Kidney (tissue), 14 donors: ENCODE data around the gene SLCO4A1. TPM values are rescaled to one million over a fixed set of nuclear protein-coding genes. Genes with fewer than 3 reads are reported as not detected.

Experiments
- DNase-seq, 5 donors: peaks; one replicate each; pipeline ENCODE4 v3.0.0-alpha.2; 2013 to 2020
- FAIRE-seq: peaks from 2 replicates; lab custom pipeline; 2012; peaks lifted over from hg19 to GRCh38; lab: Jason Lieb, UNC
- H3K27ac ChIP-seq, 2 donors: one replicate each; pipeline ENCODE4 v1.7.0; 2013; ENCODE audit warnings: low read depth in 2 of 2, low read length in 2 of 2, inconsistent platforms in 1 of 2
- H3K27me3 ChIP-seq: one replicate; pipeline ENCODE4 v1.7.1; 2013; ENCODE audit warnings: low read length, inconsistent platforms; ENCODE audit not compliant: control insufficient read depth, insufficient read depth
- H3K36me3 ChIP-seq, 3 donors: one replicate each; pipeline versions ENCODE4 v1.7.0 to v1.7.1; 2013; ENCODE audit warnings: low read length in 3 of 3, control low read depth in 1 of 3, inconsistent platforms in 1 of 3; ENCODE audit not compliant: insufficient read depth in 3 of 3, control insufficient read depth in 2 of 3
- H3K4me1 ChIP-seq, 3 donors: one replicate each; pipeline versions ENCODE4 v1.7.0 to v1.7.1; 2013; ENCODE audit warnings: low read length in 3 of 3, inconsistent platforms in 1 of 3, low read depth in 1 of 3; ENCODE audit not compliant: control insufficient read depth in 2 of 3, insufficient read depth in 2 of 3
- H3K4me3 ChIP-seq, 3 donors: one replicate each; pipeline versions ENCODE4 v1.7.0 to v1.8.1; 2013; ENCODE audit warnings: low read length in 3 of 3, control low read depth in 1 of 3, inconsistent platforms in 1 of 3
- H3K9ac ChIP-seq, 3 donors: one replicate each; pipeline versions ENCODE4 v1.7.0 to v1.7.1; 2013; ENCODE audit warnings: low read length in 3 of 3, control low read depth in 1 of 3, inconsistent platforms in 1 of 3
- H3K9me3 ChIP-seq, 3 donors: one replicate each; pipeline versions ENCODE4 v1.7.0 to v1.7.1; 2013; ENCODE audit warnings: low read length in 3 of 3, control low read depth in 1 of 3, inconsistent platforms in 1 of 3; ENCODE audit not compliant: control insufficient read depth in 2 of 3, insufficient read depth in 1 of 3
- intact Hi-C: fragments of 100-400 bp; cut with DNase I; formaldehyde crosslinking; loops from one replicate; pipeline ENCODE4 v1.11.1; 2022
- polyA plus RNA-seq: library from polyadenylated mRNA; stranded (reverse); fragments of 350-450 nt; fragmentation: Illumina TruSeq; extraction: RNeasy Lipid Tissue Mini Kit (QIAGEN cat#74804); gene quantifications from one replicate; pipeline ENCODE4 v1.2.3, GENCODE V29; 2014; ENCODE audit warnings: low read depth, low replicate concordance; ENCODE audit not compliant: insufficient read depth
- total RNA-seq: library from RNA; stranded (reverse); fragmentation: NEBNext Ultra II Directional; extraction: Animal tissue kit (Norgen Biotek cat#: 25700); gene quantifications from one replicate; pipeline ENCODE4 v1.2.1, GENCODE V29; 2021
- TF ChIP-seq, protein P1 (sequence below): IDR thresholded peaks from 3 replicates; pipeline ENCODE4 v1.5.1; 2012; ENCODE audit warnings: mild to moderate bottlenecking, moderate library complexity, borderline replicate concordance; ENCODE audit not compliant: insufficient read depth; ENCODE audit errors: extremely low read depth
- donor health status: control.
- donor health status: control.
- donor health status: control.
- donor health status: control.
- donor health status: control.
- donor health status: DM: yes; HTN: yes; CAD: no.
- donor health status: Normal renal cell carcinoma (clear cell type).

The SLCO4A1 gene
- total and polyA plus RNA-seq, 2 donors from 2014 or later, result 12.4 to 80.3 TPM

DNA sequence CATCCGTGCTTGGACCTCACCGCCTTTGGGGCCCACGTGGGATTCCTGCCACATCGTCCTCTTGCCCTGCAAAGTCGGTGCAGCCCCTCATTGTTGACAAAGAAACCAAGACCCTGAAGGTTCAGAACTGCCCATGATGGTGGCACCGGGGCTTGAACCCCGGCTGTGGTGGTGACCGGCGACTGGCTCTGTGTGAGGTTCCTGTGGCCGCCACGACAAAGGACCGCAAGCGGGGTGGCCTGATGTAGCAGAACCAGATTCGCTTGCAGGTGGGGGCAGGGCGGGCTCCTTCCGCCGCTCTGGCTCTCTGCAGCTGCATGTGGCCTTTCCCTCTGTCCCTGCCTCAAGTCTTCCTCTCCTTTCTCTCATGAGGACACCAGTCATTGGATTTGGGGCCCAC, 28.7 kb downstream of the SLCO4A1 start:
- intact Hi-C loops, result no loop called here
- no peak overlapping the region for H3K27ac ChIP-seq
- TF ChIP-seq, protein P1, sequence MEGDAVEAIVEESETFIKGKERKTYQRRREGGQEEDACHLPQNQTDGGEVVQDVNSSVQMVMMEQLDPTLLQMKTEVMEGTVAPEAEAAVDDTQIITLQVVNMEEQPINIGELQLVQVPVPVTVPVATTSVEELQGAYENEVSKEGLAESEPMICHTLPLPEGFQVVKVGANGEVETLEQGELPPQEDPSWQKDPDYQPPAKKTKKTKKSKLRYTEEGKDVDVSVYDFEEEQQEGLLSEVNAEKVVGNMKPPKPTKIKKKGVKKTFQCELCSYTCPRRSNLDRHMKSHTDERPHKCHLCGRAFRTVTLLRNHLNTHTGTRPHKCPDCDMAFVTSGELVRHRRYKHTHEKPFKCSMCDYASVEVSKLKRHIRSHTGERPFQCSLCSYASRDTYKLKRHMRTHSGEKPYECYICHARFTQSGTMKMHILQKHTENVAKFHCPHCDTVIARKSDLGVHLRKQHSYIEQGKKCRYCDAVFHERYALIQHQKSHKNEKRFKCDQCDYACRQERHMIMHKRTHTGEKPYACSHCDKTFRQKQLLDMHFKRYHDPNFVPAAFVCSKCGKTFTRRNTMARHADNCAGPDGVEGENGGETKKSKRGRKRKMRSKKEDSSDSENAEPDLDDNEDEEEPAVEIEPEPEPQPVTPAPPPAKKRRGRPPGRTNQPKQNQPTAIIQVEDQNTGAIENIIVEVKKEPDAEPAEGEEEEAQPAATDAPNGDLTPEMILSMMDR, result no peak
- H3K9me3 ChIP-seq, result no peaks in the 10 kb centered on the region
- no peaks in the 10 kb centered on the region for H3K36me3 ChIP-seq
- peaks cover 0 to 3% (median 0%) of the 10 kb centered on the region in 3 donors for H3K4me1 ChIP-seq
- FAIRE-seq (no peak), DNase-seq (no peak)
- H3K4me3 ChIP-seq, result no peak overlapping the region
- H3K27me3 ChIP-seq, result no peaks in the 10 kb centered on the region
- no peak overlapping the region for H3K9ac ChIP-seq

DNA sequence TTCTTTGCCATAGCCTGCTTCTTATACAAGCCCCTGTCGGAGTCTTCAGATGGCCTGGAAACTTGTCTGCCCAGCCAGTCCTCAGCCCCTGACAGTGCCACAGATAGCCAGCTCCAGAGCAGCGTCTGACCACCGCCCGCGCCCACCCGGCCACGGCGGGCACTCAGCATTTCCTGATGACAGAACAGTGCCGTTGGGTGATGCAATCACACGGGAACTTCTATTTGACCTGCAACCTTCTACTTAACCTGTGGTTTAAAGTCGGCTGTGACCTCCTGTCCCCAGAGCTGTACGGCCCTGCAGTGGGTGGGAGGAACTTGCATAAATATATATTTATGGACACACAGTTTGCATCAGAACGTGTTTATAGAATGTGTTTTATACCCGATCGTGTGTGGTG, 29.5 kb downstream of the SLCO4A1 start:
- Histone ChIP-seq H3K9me3 (no peaks in the 10 kb centered on the region), H3K4me1 (peaks cover 0 to under 1% (median 0%) of the 10 kb centered on the region in 3 donors), H3K4me3 (no peak overlapping the region), H3K9ac (no peak overlapping the region), H3K36me3 (no peaks in the 10 kb centered on the region), H3K27ac (no peak overlapping the region), H3K27me3 (no peaks in the 10 kb centered on the region)
- intact Hi-C loops, result no loop called here
- FAIRE-seq, result no peak
- TF ChIP-seq, protein P1, result no peak
- DNase-seq, result no peak

DNA sequence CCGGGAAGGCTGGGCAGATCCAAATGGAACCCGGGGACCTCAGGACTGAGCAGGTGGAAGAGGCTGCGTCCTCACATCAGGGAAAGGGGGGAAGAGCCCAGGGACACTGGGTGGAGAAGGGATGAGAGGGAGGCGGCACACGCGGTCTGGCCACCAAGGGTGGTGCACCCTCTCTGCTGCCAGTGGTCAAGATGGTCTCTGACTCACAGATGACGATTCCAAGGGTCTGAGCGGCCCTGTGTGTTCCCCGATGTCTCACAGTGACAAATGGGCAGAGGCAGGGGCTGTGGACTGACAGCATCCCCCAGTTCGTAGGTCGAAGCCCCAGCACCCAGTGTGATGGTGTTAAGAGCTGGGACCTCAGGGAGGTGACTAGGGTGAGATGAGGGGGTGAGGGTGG, 32.1 kb downstream of the SLCO4A1 start:
- H3K36me3 ChIP-seq, result no peaks in the 10 kb centered on the region
- DNase-seq, result no peak
- intact Hi-C loops, result no loop called here
- H3K9me3 ChIP-seq, result no peaks in the 10 kb centered on the region
- H3K9ac ChIP-seq, result no peak overlapping the region
- H3K27me3 ChIP-seq, result no peaks in the 10 kb centered on the region
- TF ChIP-seq, protein P1, result no peak
- H3K4me3 ChIP-seq, result no peak overlapping the region
- FAIRE-seq, result no peak
- no peaks in the 10 kb centered on the region for H3K4me1 ChIP-seq
- no peak overlapping the region for H3K27ac ChIP-seq
